ENCODE measurements around the gene GDA.

GRCh38 chr9:72156586-72156985, 7.3 kb downstream of the GDA start:
- TF ChIP-seq CTCF (IDR thresholded peaks at IDR 0.05) = no peak
- no peak for TF ChIP-seq POLR2A (IDR thresholded peaks at IDR 0.05)
